Glomerular endothelial cell (primary cell): ENCODE data around the gene ABCD4. TPM values are rescaled to one million over a fixed set of nuclear protein-coding genes. Genes with fewer than 3 reads are reported as not detected.
"Not testable (repeated sequence)": the region's sequence is repeated elsewhere in the genome, so short reads cannot be mapped to it uniquely, and the experiment has no call there.

Source experiments
- DNase-seq: peaks from one replicate; pipeline ENCODE4 v3.0.0-alpha.2; 2011; ENCODE audit warnings: low read depth, low spot score; ENCODE audit errors: extremely low read depth
- total RNA-seq: library from RNA; depleted of rRNA; stranded (reverse); fragments of >200 nt; gene quantifications from 2 replicates; pipeline ENCODE4 v1.2.3, GENCODE V29; 2015

Gene ABCD4
- 51.2 and 70.4 TPM in 2 replicates for total RNA-seq

GRCh38 chr14:74302634-74303569 is at the start of gene ABCD4:
TSS of gene ABCD4 (minus strand) at chr14:74302934. CDS start at chr14:74302912, 22 bp downstream.
- DNase-seq: peak; percentile 58

DNA sequence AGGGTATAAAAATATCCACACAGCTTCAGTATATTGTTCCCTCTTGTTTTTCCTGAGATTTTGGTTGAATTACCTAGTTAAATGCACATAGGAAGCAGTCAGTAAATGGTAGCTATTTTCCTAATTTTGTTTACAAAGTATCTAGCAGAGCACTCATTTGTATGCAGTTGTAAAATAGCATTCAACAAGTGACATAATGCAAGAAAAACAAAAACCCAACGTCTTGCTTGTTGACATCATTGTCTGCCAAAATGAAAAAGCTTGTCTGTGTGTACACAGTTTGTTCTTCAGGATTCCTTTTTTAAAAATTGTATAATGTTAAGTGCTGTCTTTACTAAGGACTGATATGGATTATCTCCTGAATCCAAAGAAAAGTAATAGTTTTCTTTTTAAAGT is 48.2 kb upstream of the ABCD4 start:
- no peak for DNase-seq

DNA sequence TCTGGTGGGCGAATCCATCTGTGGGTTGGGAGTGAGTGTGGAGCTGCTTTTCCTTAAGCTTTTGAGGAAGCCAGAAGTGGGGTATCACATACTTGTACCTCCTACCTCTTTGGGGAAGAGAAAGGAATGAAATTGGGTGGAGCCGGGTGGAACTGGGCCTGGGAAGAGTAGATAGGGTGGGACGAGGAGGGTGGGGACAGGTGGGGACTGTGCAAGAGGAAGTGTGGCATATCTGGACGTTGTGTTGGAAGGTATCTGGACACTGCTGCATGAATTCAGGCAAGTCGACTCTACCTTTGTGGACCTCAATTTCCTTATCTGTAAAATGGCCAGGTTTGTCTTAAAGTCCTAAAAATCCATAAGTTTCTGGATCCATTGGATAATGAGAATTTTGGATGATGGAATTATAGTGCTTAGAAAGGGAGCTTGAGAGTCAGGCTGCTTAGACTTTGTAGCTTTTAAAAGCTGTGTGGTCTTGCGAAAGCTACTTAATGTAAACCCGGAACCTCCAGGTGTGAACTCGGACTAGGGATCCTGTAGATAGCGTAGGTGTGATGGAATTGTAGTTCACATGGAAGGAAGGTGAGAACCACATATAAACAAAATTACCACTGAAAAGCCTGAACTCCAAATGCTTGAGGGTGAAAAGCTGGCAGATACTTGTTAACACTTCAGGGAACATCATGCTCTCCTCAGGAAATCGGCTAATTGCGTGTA is 47.6 kb upstream of the ABCD4 start:
- DNase-seq: no peak

DNA sequence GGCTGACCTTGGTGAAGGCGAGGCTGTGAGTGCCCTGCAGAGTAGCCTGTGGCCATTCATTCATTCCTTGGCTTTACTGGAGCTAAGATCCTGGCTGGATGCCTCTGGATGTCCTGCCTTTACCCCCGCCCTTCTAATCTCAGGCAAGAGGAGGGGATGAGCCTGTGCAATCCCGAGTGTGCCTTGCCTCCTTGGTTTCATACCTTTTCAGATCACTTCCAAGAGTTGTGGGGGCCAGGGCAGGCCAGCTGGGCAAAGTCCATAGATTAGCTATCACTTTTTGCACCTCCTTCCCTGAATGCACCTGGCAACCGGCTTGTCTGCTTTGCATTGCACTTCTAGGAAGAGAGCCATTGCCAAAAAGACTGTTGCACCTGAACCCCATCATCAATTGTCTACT is 47.0 kb upstream of the ABCD4 start:
- no peak for DNase-seq

- no peak for DNase-seq
Measured at GRCh38 chr14:74348735-74349463, 46.2 kb upstream of the ABCD4 start.

GRCh38 chr14:74348241-74348734 is 45.6 kb upstream of the ABCD4 start, which contains the start of gene VRTN:
TSS of gene VRTN (plus strand) at chr14:74348471. CDS start at chr14:74356784, 8,313 bp downstream.
- no peak for DNase-seq

GRCh38 chr14:74347795-74348100 is 45.0 kb upstream of the ABCD4 start:
- DNase-seq: no peak

- no peak for DNase-seq
Measured at GRCh38 chr14:74347097-74347794, 44.5 kb upstream of the ABCD4 start.

- no peak for DNase-seq
Measured at GRCh38 chr14:74346341-74346740, 43.6 kb upstream of the ABCD4 start.

DNA sequence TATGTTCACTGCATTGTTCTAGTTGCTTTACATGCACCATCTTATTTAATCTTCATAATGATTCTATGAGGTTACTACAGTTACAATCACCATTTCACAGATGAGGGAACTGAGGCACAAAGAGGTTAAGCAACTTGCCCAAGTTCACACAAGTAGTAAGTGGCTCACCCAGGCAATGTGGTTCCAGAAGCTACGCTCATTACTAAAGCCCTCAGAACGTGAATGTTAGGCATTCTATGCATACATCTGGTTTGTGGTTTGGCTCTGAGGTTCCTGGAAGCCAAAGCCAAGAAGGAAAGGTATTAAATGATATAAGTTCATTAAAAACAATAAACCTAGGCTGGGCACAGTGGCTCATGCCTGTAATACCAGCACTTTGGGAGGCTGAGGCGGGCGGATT is 31.2 kb upstream of the ABCD4 start:
- no peak for DNase-seq

GRCh38 chr14:74329950-74330552 is 27.3 kb upstream of the ABCD4 start:
- DNase-seq: not testable (repeated sequence)

DNA sequence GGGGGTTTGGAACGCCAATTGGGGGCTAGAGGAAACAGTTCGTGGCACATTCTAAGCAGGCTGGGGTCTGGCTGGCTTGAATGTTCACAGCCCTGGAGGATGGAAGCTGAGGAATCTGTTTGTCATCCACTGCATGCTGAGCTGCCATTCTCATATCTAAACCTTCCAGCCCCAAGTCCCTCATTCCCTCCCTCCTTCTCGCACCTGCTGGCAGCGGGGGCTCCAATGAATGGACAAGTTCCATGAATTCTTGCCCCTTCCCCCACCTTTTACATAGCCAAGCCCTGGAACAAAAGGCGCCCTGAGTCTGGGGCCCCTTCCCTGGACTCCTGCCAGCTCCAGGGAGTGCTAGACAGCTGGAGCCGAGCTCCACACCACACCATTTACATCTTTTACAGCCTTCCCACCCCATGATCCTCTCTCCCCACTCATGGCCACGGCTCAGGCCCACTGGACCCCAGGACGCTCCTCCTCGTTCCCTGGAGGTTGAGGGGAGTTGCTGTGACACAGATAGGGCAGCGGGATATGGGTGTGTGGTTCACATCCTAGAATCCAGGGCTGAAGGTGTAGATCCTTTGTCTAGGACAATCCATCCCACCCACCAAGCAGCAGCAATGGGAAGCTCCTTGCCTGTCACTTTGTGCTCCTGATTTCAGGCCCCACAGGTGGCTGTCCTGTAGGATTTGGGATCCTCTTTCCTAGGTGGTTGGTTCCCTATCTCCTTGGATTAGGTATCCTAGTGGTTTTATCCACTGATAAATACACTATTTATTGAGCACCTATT is 23.8 kb upstream of the ABCD4 start:
- DNase-seq: no peak

- no peak for DNase-seq
Measured at GRCh38 chr14:74325446-74325845, 22.7 kb upstream of the ABCD4 start.

- DNase-seq: no peak
Measured at GRCh38 chr14:74324931-74325361, 22.2 kb upstream of the ABCD4 start.

DNA sequence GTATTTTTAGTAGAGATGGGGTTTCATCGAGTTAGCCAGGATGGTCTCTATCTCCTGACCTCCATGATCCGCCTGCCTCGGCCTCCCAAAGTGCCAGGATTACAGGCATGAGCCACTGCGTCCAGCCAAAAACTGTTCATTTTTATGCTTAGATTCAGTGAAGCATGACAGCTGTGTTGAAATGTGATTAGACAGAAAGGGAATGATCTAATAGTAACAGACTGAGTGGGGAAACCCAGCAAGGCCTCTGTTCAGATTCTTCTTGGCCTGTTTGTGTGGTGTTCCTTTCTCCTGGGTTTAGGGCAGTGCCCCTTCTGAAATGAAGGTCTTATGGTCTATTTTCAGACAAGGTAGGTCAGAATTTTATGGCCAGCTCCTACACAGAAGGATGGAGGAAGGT is 11.8 kb upstream of the ABCD4 start:
- DNase-seq: no peak

GRCh38 chr14:74313601-74314000 is 10.9 kb upstream of the ABCD4 start:
- DNase-seq: no peak

DNA sequence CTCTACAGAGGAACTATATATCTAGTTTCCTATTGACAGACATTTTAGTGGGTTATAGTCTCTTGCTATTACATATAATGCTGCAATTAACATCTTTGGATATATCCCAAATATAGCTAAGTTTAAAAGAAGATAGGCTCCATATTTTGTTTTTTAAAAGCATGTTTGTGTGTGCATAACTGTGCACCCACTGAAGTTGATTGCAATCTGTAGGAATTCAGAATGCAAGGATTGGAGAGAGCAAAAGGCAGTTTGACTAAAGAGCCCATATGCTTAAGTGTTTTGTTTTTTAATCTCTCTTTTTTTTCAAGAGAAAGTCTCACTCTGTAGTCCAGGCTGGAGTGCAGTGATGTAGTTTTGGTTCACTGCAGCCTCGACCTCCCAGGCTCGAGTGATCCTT is 9.4 kb upstream of the ABCD4 start:
- DNase-seq: no peak

DNA sequence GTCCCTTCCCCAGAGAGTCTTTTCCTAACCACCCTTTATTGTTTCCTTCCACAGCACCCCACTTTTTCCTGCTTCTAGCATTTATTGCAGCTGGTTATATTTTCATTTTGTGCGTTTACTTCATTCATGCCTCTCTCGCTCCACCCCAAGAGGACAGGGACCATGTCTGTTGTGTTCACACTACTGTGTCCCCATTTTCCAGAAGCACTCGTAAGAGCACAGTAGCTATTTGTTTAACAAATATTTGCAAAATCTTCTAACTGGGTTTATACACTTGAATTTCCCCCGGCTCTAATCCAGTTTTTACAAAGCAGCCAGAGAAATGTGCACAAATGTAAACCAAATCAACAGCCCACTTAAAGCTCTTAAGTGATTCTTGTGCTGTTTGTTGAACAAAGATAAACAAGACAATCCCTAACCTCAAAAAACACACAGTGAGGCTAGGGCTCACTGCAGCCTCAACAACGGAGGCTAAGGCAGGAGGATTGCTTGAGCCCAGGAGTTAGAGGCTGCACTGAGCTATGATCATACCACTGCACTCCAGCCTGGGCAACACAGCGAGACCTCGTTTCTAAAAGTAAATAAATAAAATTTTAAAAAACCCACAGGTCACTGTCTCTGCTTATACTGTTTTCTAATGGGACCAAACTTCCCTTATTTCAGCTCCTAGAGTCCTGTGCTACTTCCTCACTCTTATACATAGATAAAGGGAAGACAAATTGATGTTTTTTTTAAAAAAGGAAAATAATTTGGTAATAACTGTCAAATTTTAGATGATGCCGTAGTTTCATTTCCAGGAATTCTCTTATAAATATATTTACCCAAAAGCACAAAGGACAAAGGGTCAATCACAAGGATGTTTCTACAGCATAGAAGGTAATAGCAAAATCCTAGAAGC is 6.6 kb upstream of the ABCD4 start:
- DNase-seq: no peak
